ENCODE measurements around the gene SLCO6A1. TPM values are rescaled to one million over a fixed set of nuclear protein-coding genes. Genes with fewer than 3 reads are reported as not detected.
A peak's percentile ranks its signal among the peaks of the same experiment; 100 is the strongest.

Gene SLCO6A1, protein sequence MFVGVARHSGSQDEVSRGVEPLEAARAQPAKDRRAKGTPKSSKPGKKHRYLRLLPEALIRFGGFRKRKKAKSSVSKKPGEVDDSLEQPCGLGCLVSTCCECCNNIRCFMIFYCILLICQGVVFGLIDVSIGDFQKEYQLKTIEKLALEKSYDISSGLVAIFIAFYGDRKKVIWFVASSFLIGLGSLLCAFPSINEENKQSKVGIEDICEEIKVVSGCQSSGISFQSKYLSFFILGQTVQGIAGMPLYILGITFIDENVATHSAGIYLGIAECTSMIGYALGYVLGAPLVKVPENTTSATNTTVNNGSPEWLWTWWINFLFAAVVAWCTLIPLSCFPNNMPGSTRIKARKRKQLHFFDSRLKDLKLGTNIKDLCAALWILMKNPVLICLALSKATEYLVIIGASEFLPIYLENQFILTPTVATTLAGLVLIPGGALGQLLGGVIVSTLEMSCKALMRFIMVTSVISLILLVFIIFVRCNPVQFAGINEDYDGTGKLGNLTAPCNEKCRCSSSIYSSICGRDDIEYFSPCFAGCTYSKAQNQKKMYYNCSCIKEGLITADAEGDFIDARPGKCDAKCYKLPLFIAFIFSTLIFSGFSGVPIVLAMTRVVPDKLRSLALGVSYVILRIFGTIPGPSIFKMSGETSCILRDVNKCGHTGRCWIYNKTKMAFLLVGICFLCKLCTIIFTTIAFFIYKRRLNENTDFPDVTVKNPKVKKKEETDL
- total RNA-seq (2014; rRNA removed; shearing (Covaris generic); ENCODE audit: low replicate concordance): not detected in 2 replicates

DNA sequence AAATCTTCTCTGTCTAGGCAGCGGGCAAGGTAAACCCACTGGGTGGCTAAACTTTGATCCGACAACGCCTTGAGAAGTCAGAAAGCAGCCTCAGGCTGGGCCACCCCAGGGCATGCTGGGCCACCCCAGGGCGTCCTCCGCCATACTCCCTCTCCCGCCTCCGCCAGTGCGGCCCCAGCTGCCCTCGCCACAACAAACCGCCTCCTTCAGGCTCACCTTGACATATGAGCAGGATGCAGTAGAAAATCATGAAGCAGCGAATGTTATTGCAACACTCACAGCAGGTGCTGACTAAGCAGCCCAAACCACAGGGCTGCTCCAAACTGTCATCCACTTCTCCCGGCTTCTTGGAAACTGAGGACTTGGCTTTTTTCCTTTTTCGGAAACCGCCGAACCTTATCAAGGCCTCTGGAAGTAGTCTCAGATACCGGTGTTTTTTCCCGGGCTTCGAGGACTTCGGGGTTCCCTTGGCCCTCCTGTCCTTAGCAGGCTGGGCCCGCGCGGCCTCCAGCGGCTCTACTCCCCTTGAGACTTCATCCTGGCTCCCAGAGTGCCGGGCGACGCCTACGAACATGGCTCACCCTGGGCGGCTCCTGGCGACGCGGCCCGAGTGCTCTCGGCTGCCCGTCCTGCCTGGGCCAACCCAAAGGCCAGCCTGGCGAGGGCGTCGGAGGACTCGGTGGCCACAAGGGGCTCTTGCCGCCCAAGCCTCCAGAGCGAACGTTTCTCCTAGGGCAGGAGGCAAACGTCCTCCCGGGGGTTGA lies at the start of gene SLCO6A1:
SLCO6A1 (minus strand) TSS at position 731 of the 764 bp plus-strand sequence; CDS start at position 574, 157 bp downstream.
- H3K4me3 ChIP-seq (ENCODE audit: low read length): no peak within 1 kb of the TSS
- DNase-seq: no peak
- no peak within 1 kb of the TSS for H3K27ac ChIP-seq (ENCODE audit: low read length)
- no peak within 1 kb of the TSS for H3K9ac ChIP-seq (ENCODE audit: low read length)
- no peaks in the 10 kb centered on the region for H3K9me2 ChIP-seq (replicated peaks; ENCODE audit: insufficient read depth, low read length)
- no peak within 1 kb of the TSS for H3K4me2 ChIP-seq (ENCODE audit: low read depth, low read length, poor library complexity, severe bottlenecking)
- no peaks in the 10 kb centered on the region for H3K4me1 ChIP-seq (ENCODE audit: low read length)
- no peaks in the 10 kb centered on the region for H3K79me2 ChIP-seq (ENCODE audit: low read length)
- no peaks in the 10 kb centered on the region for H3K36me3 ChIP-seq (ENCODE audit: insufficient read depth, low read length)
- no peaks in the 10 kb centered on the region for H3K9me3 ChIP-seq (ENCODE audit: low read length)
- no peaks in the 10 kb centered on the region for H4K20me1 ChIP-seq (ENCODE audit: insufficient read depth, low read depth, low read length)
- no peak within 1 kb of the TSS for H2AFZ ChIP-seq (ENCODE audit: low read length)
- no peaks in the 10 kb centered on the region for H3K27me3 ChIP-seq (ENCODE audit: low read length)

DNA sequence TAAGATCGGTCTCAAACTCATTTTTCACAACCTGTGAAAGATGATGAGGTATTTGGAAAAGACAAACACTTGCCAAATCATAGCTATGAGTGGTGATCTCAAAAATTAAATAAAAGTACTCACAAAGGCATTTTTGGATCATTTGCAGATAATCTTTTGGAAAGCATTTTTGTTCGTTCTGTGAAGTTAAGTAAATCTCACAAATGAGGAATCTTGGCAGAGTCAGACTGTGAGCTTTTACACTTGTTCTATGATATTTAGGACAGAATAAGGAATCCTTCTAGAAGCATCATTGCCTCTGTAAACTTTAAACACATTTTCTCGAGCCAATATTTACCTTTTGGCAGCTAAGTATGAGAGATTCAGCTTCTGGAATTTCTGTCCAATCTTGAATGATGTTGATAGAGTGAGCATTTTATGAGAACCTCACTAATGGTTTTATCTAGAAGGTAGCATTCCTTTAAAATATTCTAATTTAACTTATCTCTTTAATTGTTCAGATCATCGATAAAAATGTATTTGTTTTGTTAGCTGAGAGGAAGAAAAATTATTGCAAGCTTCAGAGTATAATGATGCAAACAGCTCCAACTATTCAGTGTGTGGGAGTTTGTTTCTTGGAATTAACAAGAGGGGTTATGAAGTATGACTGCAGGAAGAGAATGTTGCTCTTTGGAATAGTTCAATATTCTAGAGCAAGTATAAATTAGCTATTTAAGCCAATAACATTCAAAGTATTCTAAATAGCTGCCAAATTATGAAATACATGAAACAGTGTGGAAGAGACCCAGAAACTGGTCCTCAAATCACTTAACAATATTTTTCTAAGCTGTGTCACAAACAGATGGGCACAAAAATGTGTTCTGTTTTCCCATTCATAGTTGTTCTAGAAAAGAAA lies 48.6 kb upstream of the SLCO6A1 start:
- Histone ChIP-seq H3K4me2 (ENCODE audit: low read depth, low read length, poor library complexity, severe bottlenecking) (no peak overlapping the region), H3K27me3 (ENCODE audit: low read length) (no peaks in the 10 kb centered on the region), H3K9me3 (ENCODE audit: low read length) (no peaks in the 10 kb centered on the region), H3K36me3 (ENCODE audit: insufficient read depth, low read length) (no peaks in the 10 kb centered on the region), H3K27ac (ENCODE audit: low read length) (no peak overlapping the region), H3K79me2 (ENCODE audit: low read length) (no peaks in the 10 kb centered on the region), H3K9ac (ENCODE audit: low read length) (no peak overlapping the region), H3K4me1 (ENCODE audit: low read length) (no peaks in the 10 kb centered on the region), H3K4me3 (ENCODE audit: low read length) (no peak overlapping the region), H2AFZ (ENCODE audit: low read length) (no peak overlapping the region), H4K20me1 (ENCODE audit: insufficient read depth, low read depth, low read length) (no peaks in the 10 kb centered on the region), H3K9me2 (replicated peaks; ENCODE audit: insufficient read depth, low read length) (no peaks in the 10 kb centered on the region)
- no peak for DNase-seq

DNA sequence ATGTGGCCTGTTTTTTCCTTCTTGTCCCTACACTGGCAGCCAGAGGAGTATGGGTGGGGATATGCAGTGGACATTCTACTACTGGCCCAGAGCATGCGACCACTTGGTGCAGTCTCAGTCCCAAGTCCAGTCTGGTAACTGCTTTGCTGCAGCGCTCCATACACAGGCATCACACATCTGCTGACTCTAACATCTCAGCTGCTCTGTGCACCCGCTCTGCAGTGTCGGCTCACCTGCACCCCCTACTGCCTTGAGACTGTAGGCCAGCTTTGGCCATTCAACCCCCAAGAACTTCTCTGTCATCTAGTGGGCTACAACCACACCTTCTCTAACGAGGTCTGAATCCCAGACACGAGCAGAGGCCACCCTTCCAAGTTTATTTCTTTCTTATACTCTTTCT lies 46.4 kb upstream of the SLCO6A1 start:
- no peak overlapping the region for H3K9ac ChIP-seq (ENCODE audit: low read length)
- H4K20me1 ChIP-seq (ENCODE audit: insufficient read depth, low read depth, low read length): no peaks in the 10 kb centered on the region
- no peaks in the 10 kb centered on the region for H3K79me2 ChIP-seq (ENCODE audit: low read length)
- DNase-seq: peak; percentile 81
- no peak overlapping the region for H3K4me3 ChIP-seq (ENCODE audit: low read length)
- no peak overlapping the region for H3K27ac ChIP-seq (ENCODE audit: low read length)
- no peaks in the 10 kb centered on the region for H3K9me2 ChIP-seq (replicated peaks; ENCODE audit: insufficient read depth, low read length)
- no peaks in the 10 kb centered on the region for H3K36me3 ChIP-seq (ENCODE audit: insufficient read depth, low read length)
- no peaks in the 10 kb centered on the region for H3K9me3 ChIP-seq (ENCODE audit: low read length)
- no peak overlapping the region for H2AFZ ChIP-seq (ENCODE audit: low read length)
- H3K27me3 ChIP-seq (ENCODE audit: low read length): 0 out of 2 replicates have a peak, but pooled peaks cover 3% of the 10 kb centered on the region
- H3K4me1 ChIP-seq (ENCODE audit: low read length): no peaks in the 10 kb centered on the region
- no peak overlapping the region for H3K4me2 ChIP-seq (ENCODE audit: low read depth, low read length, poor library complexity, severe bottlenecking)

DNA sequence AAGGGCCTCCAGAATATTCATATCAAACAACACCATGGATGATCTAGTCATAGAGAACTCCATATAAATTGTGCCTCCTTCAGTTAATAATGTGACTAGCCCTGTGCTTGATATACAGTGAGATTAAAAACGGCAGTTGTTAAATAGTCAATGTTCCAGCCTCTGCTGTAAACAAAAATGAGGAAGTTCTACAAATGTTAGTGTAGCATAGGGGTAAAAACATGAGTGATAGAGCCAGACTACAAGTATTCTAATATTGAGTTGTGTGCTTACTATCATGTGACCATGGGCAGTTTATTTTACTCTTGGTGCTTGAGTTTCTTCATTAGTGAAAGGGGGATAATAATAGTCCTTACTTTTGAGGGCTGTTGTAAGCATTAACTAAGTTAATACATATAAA lies 43.3 kb upstream of the SLCO6A1 start:
- H4K20me1 ChIP-seq (ENCODE audit: insufficient read depth, low read depth, low read length): no peaks in the 10 kb centered on the region
- H2AFZ ChIP-seq (ENCODE audit: low read length): no peak overlapping the region
- H3K27ac ChIP-seq (ENCODE audit: low read length): no peak overlapping the region
- no peaks in the 10 kb centered on the region for H3K9me2 ChIP-seq (replicated peaks; ENCODE audit: insufficient read depth, low read length)
- no peaks in the 10 kb centered on the region for H3K36me3 ChIP-seq (ENCODE audit: insufficient read depth, low read length)
- no peaks in the 10 kb centered on the region for H3K79me2 ChIP-seq (ENCODE audit: low read length)
- H3K27me3 ChIP-seq (ENCODE audit: low read length): 0 out of 2 replicates have a peak, but pooled peaks cover 3% of the 10 kb centered on the region
- DNase-seq: no peak
- H3K4me3 ChIP-seq (ENCODE audit: low read length): no peak overlapping the region
- no peaks in the 10 kb centered on the region for H3K4me1 ChIP-seq (ENCODE audit: low read length)
- no peak overlapping the region for H3K4me2 ChIP-seq (ENCODE audit: low read depth, low read length, poor library complexity, severe bottlenecking)
- no peaks in the 10 kb centered on the region for H3K9me3 ChIP-seq (ENCODE audit: low read length)
- H3K9ac ChIP-seq (ENCODE audit: low read length): no peak overlapping the region

DNA sequence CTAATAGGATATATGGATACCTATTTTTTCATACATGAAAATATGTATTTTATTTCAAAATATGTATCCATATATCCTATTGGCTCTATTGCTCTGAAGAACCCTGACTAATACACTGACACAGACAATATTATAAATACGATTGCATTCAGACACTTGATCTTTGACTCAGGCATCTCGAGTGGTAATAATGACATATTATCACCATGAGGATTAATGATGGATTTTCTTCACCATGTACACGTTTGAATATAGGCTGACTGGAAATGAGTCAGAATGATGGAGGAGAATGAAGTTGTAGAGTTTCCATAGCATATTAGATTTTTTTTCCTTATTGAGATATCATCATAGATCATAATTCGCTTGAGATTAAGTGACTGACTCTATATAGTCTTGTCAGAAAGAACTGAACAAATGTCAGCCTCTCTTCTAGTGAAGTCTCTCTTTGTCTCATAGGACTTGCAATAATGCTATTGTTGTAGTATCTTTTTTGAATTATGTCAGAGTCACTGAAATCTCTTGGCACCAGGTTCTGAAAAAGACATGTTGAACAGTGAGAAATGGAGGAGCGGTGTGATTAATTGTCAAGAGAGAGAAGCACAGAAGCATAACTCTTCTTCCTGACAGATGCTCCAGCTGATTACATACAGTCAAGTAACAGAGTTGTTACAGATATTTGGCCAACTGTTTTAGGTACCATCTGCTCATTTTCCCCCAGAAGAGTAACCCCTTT lies 41.4 kb upstream of the SLCO6A1 start:
- Histone ChIP-seq H4K20me1 (ENCODE audit: insufficient read depth, low read depth, low read length) (no peaks in the 10 kb centered on the region), H3K4me2 (ENCODE audit: low read depth, low read length, poor library complexity, severe bottlenecking) (no peak overlapping the region), H3K9ac (ENCODE audit: low read length) (no peak overlapping the region), H3K27ac (ENCODE audit: low read length) (no peak overlapping the region), H3K4me3 (ENCODE audit: low read length) (no peak overlapping the region), H3K9me2 (replicated peaks; ENCODE audit: insufficient read depth, low read length) (no peaks in the 10 kb centered on the region), H3K36me3 (ENCODE audit: insufficient read depth, low read length) (no peaks in the 10 kb centered on the region), H3K9me3 (ENCODE audit: low read length) (no peaks in the 10 kb centered on the region), H3K4me1 (ENCODE audit: low read length) (no peaks in the 10 kb centered on the region), H3K27me3 (ENCODE audit: low read length) (0 out of 2 replicates have a peak, but pooled peaks cover 3% of the 10 kb centered on the region), H3K79me2 (ENCODE audit: low read length) (no peaks in the 10 kb centered on the region), H2AFZ (ENCODE audit: low read length) (no peak overlapping the region)
- no peak for DNase-seq

DNA sequence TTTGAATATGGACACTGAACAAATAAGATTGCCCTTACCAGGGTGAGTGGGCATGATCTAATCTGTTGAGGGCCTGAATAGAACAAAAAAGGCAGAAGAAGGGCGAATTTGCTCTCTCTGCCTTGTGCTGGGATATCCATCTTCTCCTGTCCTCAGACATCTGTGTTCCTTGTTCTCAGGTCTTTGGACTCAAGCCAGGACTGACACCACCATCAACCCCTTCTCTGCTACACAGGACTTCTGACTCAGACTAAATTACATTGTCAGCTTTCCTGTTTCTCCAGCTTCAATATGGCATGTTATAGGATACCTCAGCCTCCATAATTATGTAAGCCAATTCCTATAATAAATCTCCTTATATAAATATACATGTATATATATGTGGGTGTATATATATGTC lies 40.8 kb upstream of the SLCO6A1 start:
- Histone ChIP-seq H3K36me3 (ENCODE audit: insufficient read depth, low read length) (no peaks in the 10 kb centered on the region), H3K4me2 (ENCODE audit: low read depth, low read length, poor library complexity, severe bottlenecking) (no peak overlapping the region)

DNA sequence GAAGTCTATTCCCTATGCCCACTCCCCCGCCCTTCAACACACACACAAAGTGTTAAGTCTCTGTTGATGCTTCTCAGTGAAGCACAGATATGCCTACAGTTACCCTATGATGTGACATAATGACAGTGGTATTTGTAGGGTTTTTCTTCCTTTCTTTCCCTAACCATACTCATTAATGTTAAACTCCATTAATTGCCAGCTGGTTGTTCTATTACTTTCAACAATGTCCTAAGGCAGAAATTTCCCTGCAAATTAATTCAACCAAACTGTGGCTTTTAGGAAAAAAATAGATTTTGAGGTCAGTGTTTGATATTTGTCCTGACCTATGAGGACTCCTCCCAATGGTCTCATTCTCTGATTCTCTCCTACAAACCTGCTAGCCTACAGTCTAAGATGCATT lies 38.2 kb upstream of the SLCO6A1 start:
- H3K4me1 ChIP-seq (ENCODE audit: low read length): no peaks in the 10 kb centered on the region
- DNase-seq: no peak
- H3K9me3 ChIP-seq (ENCODE audit: low read length): no peaks in the 10 kb centered on the region
- H3K9ac ChIP-seq (ENCODE audit: low read length): no peak overlapping the region
- no peaks in the 10 kb centered on the region for H3K79me2 ChIP-seq (ENCODE audit: low read length)
- H3K9me2 ChIP-seq (replicated peaks; ENCODE audit: insufficient read depth, low read length): no peaks in the 10 kb centered on the region
- H3K27ac ChIP-seq (ENCODE audit: low read length): no peak overlapping the region
- H2AFZ ChIP-seq (ENCODE audit: low read length): no peak overlapping the region
- 0 out of 2 replicates have a peak, but pooled peaks cover 3% of the 10 kb centered on the region for H3K27me3 ChIP-seq (ENCODE audit: low read length)
- no peak overlapping the region for H3K4me2 ChIP-seq (ENCODE audit: low read depth, low read length, poor library complexity, severe bottlenecking)
- no peaks in the 10 kb centered on the region for H3K36me3 ChIP-seq (ENCODE audit: insufficient read depth, low read length)
- H3K4me3 ChIP-seq (ENCODE audit: low read length): no peak overlapping the region
- no peaks in the 10 kb centered on the region for H4K20me1 ChIP-seq (ENCODE audit: insufficient read depth, low read depth, low read length)

More for the DNA sequence above, 40.8 kb upstream of the SLCO6A1 start:
- H3K27me3 ChIP-seq (ENCODE audit: low read length): 0 out of 2 replicates have a peak, but pooled peaks cover 3% of the 10 kb centered on the region
- H3K79me2 ChIP-seq (ENCODE audit: low read length): no peaks in the 10 kb centered on the region
- no peaks in the 10 kb centered on the region for H3K9me3 ChIP-seq (ENCODE audit: low read length)
- no peaks in the 10 kb centered on the region for H3K4me1 ChIP-seq (ENCODE audit: low read length)
- no peaks in the 10 kb centered on the region for H3K9me2 ChIP-seq (replicated peaks; ENCODE audit: insufficient read depth, low read length)
- H4K20me1 ChIP-seq (ENCODE audit: insufficient read depth, low read depth, low read length): no peaks in the 10 kb centered on the region
- H3K27ac ChIP-seq (ENCODE audit: low read length): no peak overlapping the region
- DNase-seq: no peak
- no peak overlapping the region for H3K9ac ChIP-seq (ENCODE audit: low read length)
- no peak overlapping the region for H2AFZ ChIP-seq (ENCODE audit: low read length)
- H3K4me3 ChIP-seq (ENCODE audit: low read length): no peak overlapping the region
